WTC11 (cell line): ENCODE data around the gene SRD5A1. TPM values are rescaled to one million over a fixed set of nuclear protein-coding genes. Genes with fewer than 3 reads are reported as not detected.

Source experiments
- ATAC-seq: fragments of 200-7000 bp; cut with Tn5 transposase; 2 replicates; pipeline ENCODE4 v1.10.0; 2021; ENCODE audit warnings: mild to moderate bottlenecking, moderate library complexity
- CTCF ChIA-PET: fragments of 300-600 bp; sonication (Branson Sonifier 250); formaldehyde crosslinking; loops from one replicate; lab custom pipeline; 2021; ENCODE audit warnings: antibody characterized with exemption; lab: Charles Lee
- POLR2A ChIA-PET: fragments of 350-600 bp; sonication (Branson Sonifier 250); formaldehyde crosslinking; loops from one replicate; lab custom pipeline; 2021; ENCODE audit warnings: antibody characterized with exemption; lab: Charles Lee
- DNase-seq: peaks from one replicate; pipeline ENCODE4 v3.0.0; 2021; ENCODE audit warnings: low spot score
- H3K27ac Mint-ChIP-seq: 2 replicates; pipeline ENCODE4 v1.8.0; 2021; ENCODE audit warnings: mixed read lengths
- H3K27me3 Mint-ChIP-seq: 2 replicates; pipeline ENCODE4 v1.8.0; 2021; ENCODE audit warnings: low read depth, mild to moderate bottlenecking, moderate library complexity, mixed read lengths
- H3K36me3 Mint-ChIP-seq: 2 replicates; pipeline ENCODE4 v1.8.0; 2021; ENCODE audit warnings: mixed read lengths
- H3K4me1 Mint-ChIP-seq: 2 replicates; pipeline ENCODE4 v1.8.0; 2022; ENCODE audit warnings: mixed read lengths
- H3K4me3 Mint-ChIP-seq: 2 replicates; pipeline ENCODE4 v1.8.0; 2021; ENCODE audit warnings: mild to moderate bottlenecking, moderate library complexity, mixed read lengths
- H3K9me3 Mint-ChIP-seq: 2 replicates; pipeline ENCODE4 v1.8.0; 2021; ENCODE audit warnings: mixed read lengths
- ATF2 ChIP-seq: sonication (generic); formaldehyde crosslinking; IDR thresholded peaks from 2 replicates; pipeline ENCODE4 v1.8.1; 2022; ENCODE audit warnings: low read depth, missing genetic modification reagents, borderline replicate concordance
- ERG ChIP-seq: fragments of 250-450 bp; sonication (Bioruptor Pico); IDR thresholded peaks from 2 replicates; pipeline ENCODE4 v1.8.0; 2021; ENCODE audit warnings: mild to moderate bottlenecking
- ETV6 ChIP-seq: sonication (generic); formaldehyde crosslinking; IDR thresholded peaks from 2 replicates; pipeline ENCODE4 v1.8.1; 2022; ENCODE audit warnings: mild to moderate bottlenecking, missing genetic modification reagents
- FOXJ3 ChIP-seq: sonication (generic); formaldehyde crosslinking; IDR thresholded peaks from 2 replicates; pipeline ENCODE4 v1.9.0; 2021; ENCODE audit warnings: missing genetic modification reagents, mild to moderate bottlenecking, borderline replicate concordance
- IRF2 ChIP-seq: sonication (generic); formaldehyde crosslinking; IDR thresholded peaks from 2 replicates; pipeline ENCODE4 v1.8.0; 2022; ENCODE audit warnings: low read depth, missing genetic modification reagents, borderline replicate concordance
- NFYB ChIP-seq: sonication (generic); formaldehyde crosslinking; conservative IDR thresholded peaks from 2 replicates; pipeline ENCODE4 v1.8.0; 2022; ENCODE audit warnings: low read depth, missing genetic modification reagents
- NR3C1 ChIP-seq: sonication (generic); formaldehyde crosslinking; conservative IDR thresholded peaks from 2 replicates; pipeline ENCODE4 v1.8.1; 2023; ENCODE audit warnings: low read depth, mild to moderate bottlenecking, missing genetic modification reagents
- SMAD4 ChIP-seq: sonication (generic); formaldehyde crosslinking; IDR thresholded peaks from 2 replicates; pipeline ENCODE4 v1.8.0; 2022; ENCODE audit warnings: mild to moderate bottlenecking, missing genetic modification reagents
- SOX15 ChIP-seq: fragments of 250-450 bp; sonication (Bioruptor Pico); IDR thresholded peaks from 2 replicates; pipeline ENCODE4 v1.9.0; 2021; ENCODE audit warnings: mild to moderate bottlenecking
- STAT6 ChIP-seq: sonication (generic); formaldehyde crosslinking; conservative IDR thresholded peaks from 2 replicates; pipeline ENCODE4 v1.8.1; 2023; ENCODE audit warnings: mild to moderate bottlenecking, low read depth, missing genetic modification reagents, moderate library complexity
- USF1 ChIP-seq: sonication (generic); formaldehyde crosslinking; IDR thresholded peaks from 2 replicates; pipeline ENCODE4 v1.8.0; 2022; ENCODE audit warnings: mild to moderate bottlenecking, missing genetic modification reagents
- ZBTB21 ChIP-seq: sonication (generic); formaldehyde crosslinking; IDR thresholded peaks from 2 replicates; pipeline ENCODE4 v1.8.1; 2023; ENCODE audit warnings: mild to moderate bottlenecking, missing genetic modification reagents, borderline replicate concordance
- ZBTB43 ChIP-seq: sonication (generic); formaldehyde crosslinking; IDR thresholded peaks from 2 replicates; pipeline ENCODE4 v1.8.1; 2023; ENCODE audit warnings: mild to moderate bottlenecking, missing genetic modification reagents
- ZMAT4 ChIP-seq: fragments of 250-450 bp; sonication (Bioruptor Pico); IDR thresholded peaks from 2 replicates; pipeline ENCODE4 v1.9.0; 2021; ENCODE audit warnings: mild to moderate bottlenecking
- ZNF317 ChIP-seq: sonication (generic); formaldehyde crosslinking; IDR thresholded peaks from 2 replicates; pipeline ENCODE4 v1.8.1; 2023; ENCODE audit warnings: low read depth, mild to moderate bottlenecking, moderate library complexity, missing genetic modification reagents, borderline replicate concordance
- ZNF425 ChIP-seq: fragments of 250-450 bp; sonication (Bioruptor Pico); conservative IDR thresholded peaks from 2 replicates; pipeline ENCODE4 v1.9.0; 2021; ENCODE audit warnings: mild to moderate bottlenecking
- ZNF512 ChIP-seq: sonication (generic); formaldehyde crosslinking; IDR thresholded peaks from 2 replicates; pipeline ENCODE4 v1.8.1; 2022; ENCODE audit warnings: missing genetic modification reagents, borderline replicate concordance
- total RNA-seq: library from RNA; stranded (reverse); gene quantifications from 3 replicates; pipeline ENCODE4 v1.2.3, GENCODE V29; 2021
- TF ChIP-seq, protein P1 (sequence below): sonication (generic); formaldehyde crosslinking; IDR thresholded peaks from 2 replicates; pipeline ENCODE4 v1.8.1; 2023; ENCODE audit warnings: mild to moderate bottlenecking, missing genetic modification reagents, borderline replicate concordance

SRD5A1 gene
- total RNA-seq, 1 experiment from 2014 or later: 36.9 TPM

GRCh38 chr5:6616632-6617031, 16.6 kb upstream of the SRD5A1 start:
- no peak for TF ChIP-seq NR3C1 (CRISPR knock-in tag)
- TF ChIP-seq, protein P1, sequence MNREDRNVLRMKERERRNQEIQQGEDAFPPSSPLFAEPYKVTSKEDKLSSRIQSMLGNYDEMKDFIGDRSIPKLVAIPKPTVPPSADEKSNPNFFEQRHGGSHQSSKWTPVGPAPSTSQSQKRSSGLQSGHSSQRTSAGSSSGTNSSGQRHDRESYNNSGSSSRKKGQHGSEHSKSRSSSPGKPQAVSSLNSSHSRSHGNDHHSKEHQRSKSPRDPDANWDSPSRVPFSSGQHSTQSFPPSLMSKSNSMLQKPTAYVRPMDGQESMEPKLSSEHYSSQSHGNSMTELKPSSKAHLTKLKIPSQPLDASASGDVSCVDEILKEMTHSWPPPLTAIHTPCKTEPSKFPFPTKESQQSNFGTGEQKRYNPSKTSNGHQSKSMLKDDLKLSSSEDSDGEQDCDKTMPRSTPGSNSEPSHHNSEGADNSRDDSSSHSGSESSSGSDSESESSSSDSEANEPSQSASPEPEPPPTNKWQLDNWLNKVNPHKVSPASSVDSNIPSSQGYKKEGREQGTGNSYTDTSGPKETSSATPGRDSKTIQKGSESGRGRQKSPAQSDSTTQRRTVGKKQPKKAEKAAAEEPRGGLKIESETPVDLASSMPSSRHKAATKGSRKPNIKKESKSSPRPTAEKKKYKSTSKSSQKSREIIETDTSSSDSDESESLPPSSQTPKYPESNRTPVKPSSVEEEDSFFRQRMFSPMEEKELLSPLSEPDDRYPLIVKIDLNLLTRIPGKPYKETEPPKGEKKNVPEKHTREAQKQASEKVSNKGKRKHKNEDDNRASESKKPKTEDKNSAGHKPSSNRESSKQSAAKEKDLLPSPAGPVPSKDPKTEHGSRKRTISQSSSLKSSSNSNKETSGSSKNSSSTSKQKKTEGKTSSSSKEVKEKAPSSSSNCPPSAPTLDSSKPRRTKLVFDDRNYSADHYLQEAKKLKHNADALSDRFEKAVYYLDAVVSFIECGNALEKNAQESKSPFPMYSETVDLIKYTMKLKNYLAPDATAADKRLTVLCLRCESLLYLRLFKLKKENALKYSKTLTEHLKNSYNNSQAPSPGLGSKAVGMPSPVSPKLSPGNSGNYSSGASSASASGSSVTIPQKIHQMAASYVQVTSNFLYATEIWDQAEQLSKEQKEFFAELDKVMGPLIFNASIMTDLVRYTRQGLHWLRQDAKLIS: no peak
- no peak for TF ChIP-seq ZBTB43 (CRISPR knock-in tag)
- no peak for TF ChIP-seq ZNF317 (CRISPR knock-in tag)
- no peak for TF ChIP-seq NFYB (CRISPR knock-in tag)
- no peak for TF ChIP-seq ZNF512
- TF ChIP-seq USF1 (CRISPR knock-in tag): no peak
- TF ChIP-seq ERG (CRISPR knock-in tag): no peak
- no peak for TF ChIP-seq FOXJ3 (CRISPR knock-in tag)
- no peak for TF ChIP-seq ZNF425 (CRISPR knock-in tag)
- TF ChIP-seq ATF2 (CRISPR knock-in tag): no peak
- TF ChIP-seq SMAD4 (CRISPR knock-in tag): no peak
- no peak for TF ChIP-seq ZBTB21 (CRISPR knock-in tag)
- no peak for TF ChIP-seq ETV6 (CRISPR knock-in tag)
- no peak for TF ChIP-seq IRF2 (CRISPR knock-in tag)
- no peak for TF ChIP-seq STAT6 (CRISPR knock-in tag)
- no peak for TF ChIP-seq ZMAT4
- TF ChIP-seq SOX15 (CRISPR knock-in tag): no peak
- no peak overlapping the region for H3K4me3 Mint-ChIP-seq
- H3K27me3 Mint-ChIP-seq: no peaks in the 10 kb centered on the region
- ChIA-PET CTCF (no interaction called here), POLR2A (no interaction called here)
- peaks cover 74% of the 10 kb centered on the region for H3K36me3 Mint-ChIP-seq
- DNase-seq: no peak
- H3K9me3 Mint-ChIP-seq: no peaks in the 10 kb centered on the region
- no peak overlapping the region for H3K27ac Mint-ChIP-seq
- H3K4me1 Mint-ChIP-seq: no peaks in the 10 kb centered on the region
- ATAC-seq: no peak
